Tibial nerve (tissue), 4 donors: ENCODE data around the gene BCL3. TPM values are rescaled to one million over a fixed set of nuclear protein-coding genes. Genes with fewer than 3 reads are reported as not detected.

ENCODE experiments used
- DNase-seq, 2 donors: peaks; one replicate each; pipeline ENCODE4 v3.0.0-alpha.2; 2019; ENCODE audit warnings: low spot score in 2 of 2
- H3K27ac ChIP-seq, 4 donors: fragments of 200-600 bp; sonication (generic) in 3 of 4; one replicate each; pipeline ENCODE4 v1.5.1; 2017 to 2019; ENCODE audit warnings: mild to moderate bottlenecking in 1 of 4
- H3K27me3 ChIP-seq, 2 donors: fragments of 200-600 bp; sonication (generic) in 1 of 2; one replicate each; pipeline versions ENCODE4 v1.5.1 to v1.6.0; 2017 to 2019
- H3K36me3 ChIP-seq, 3 donors: fragments of 200-600 bp; sonication (generic); one replicate each; pipeline ENCODE4 v1.5.1; 2018 to 2019
- H3K4me1 ChIP-seq, 4 donors: fragments of 200-600 bp; sonication (generic) in 3 of 4; one replicate each; pipeline ENCODE4 v1.5.1; 2017 to 2019
- H3K4me3 ChIP-seq, 4 donors: fragments of 200-600 bp; sonication (generic) in 3 of 4; one replicate each; pipeline ENCODE4 v1.5.1; 2017 to 2019; ENCODE audit warnings: mild to moderate bottlenecking in 1 of 4, moderate library complexity in 1 of 4
- H3K9me3 ChIP-seq, 4 donors: fragments of 200-600 bp; sonication (generic) in 3 of 4; one replicate each; pipeline ENCODE4 v1.5.1; 2017 to 2019
- EP300 ChIP-seq, 2 donors: sonication (generic); formaldehyde crosslinking; IDR thresholded peaks; one replicate each; pipeline ENCODE4 v1.6.1; 2017; ENCODE audit warnings: antibody characterized with exemption in 2 of 2, mild to moderate bottlenecking in 1 of 2
- POLR2A ChIP-seq, 2 donors: fragments of 450-650 bp; IDR thresholded peaks; one replicate each; pipeline ENCODE4 v1.6.1; 2017; ENCODE audit warnings: antibody characterized with exemption in 2 of 2, mild to moderate bottlenecking in 2 of 2, moderate library complexity in 2 of 2
- WGBS, 2 donors: methylation state at CpG; one replicate each; pipeline ENCODE4 v1.1.5; 2018; 5-methylcytosine and 5-hydroxymethylcytosine counted together
- total RNA-seq, 4 donors: library from RNA; depleted of rRNA; stranded (reverse); fragments of >200 nt; gene quantifications; one replicate each; pipeline ENCODE4 v1.1.0, GENCODE V29; 2016
- TF ChIP-seq, protein P1 (sequence below), 5 experiments: fragments of 200-600 bp in 3 of 5; fragments of 450-650 bp in 2 of 5; sonication (generic) in 3 of 5; IDR thresholded peaks; one replicate each; pipeline ENCODE4 v1.5.1; 2016 to 2019; ENCODE audit warnings: antibody characterized with exemption in 5 of 5, mild to moderate bottlenecking in 3 of 5, moderate library complexity in 2 of 5

Gene BCL3
- total RNA-seq, 4 donors from 2014 or later: 10.3 to 37.8 (median 18.0) TPM

DNA sequence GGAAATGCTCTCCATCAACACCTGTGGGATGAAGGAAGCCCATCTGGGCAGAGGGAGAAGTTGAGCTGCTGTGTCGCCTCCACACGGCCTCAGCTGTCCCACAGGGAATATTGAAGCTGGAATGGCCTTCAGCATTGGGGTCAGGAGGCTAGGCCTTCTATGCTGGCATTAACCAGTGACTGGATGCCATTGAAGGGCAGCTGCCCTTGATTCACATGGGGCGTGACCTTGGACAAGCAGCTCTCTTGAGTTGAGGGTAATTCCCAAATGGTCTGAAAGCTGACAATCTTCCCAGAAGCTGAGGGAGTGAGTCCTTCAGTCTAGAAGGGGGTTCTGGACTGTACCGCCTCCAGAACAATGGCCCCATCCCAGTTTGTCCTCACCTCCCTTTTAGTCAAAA is 6.7 kb downstream of the BCL3 start:
- H3K27me3 ChIP-seq: no peaks in the 10 kb centered on the region
- peaks cover 0 to 36% (median 0%) of the 10 kb centered on the region in 3 donors for H3K36me3 ChIP-seq
- H3K9me3 ChIP-seq: no peaks in the 10 kb centered on the region
- H3K4me3 ChIP-seq: no peak overlapping the region
- H3K27ac ChIP-seq: peak overlapping the region in 3 of 4 donors; percentile 85 to 94 (median 90)
- H3K4me1 ChIP-seq: peaks cover 5 to 95% (median 78%) of the 10 kb centered on the region in 4 donors
- WGBS, 2 donors: 34 to 50% methylated on average over 4 of the region's 4 CpGs
- no peak for DNase-seq
- TF ChIP-seq, protein P1, sequence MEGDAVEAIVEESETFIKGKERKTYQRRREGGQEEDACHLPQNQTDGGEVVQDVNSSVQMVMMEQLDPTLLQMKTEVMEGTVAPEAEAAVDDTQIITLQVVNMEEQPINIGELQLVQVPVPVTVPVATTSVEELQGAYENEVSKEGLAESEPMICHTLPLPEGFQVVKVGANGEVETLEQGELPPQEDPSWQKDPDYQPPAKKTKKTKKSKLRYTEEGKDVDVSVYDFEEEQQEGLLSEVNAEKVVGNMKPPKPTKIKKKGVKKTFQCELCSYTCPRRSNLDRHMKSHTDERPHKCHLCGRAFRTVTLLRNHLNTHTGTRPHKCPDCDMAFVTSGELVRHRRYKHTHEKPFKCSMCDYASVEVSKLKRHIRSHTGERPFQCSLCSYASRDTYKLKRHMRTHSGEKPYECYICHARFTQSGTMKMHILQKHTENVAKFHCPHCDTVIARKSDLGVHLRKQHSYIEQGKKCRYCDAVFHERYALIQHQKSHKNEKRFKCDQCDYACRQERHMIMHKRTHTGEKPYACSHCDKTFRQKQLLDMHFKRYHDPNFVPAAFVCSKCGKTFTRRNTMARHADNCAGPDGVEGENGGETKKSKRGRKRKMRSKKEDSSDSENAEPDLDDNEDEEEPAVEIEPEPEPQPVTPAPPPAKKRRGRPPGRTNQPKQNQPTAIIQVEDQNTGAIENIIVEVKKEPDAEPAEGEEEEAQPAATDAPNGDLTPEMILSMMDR (IDR thresholded peaks at IDR 0.05): no peak
- TF ChIP-seq POLR2A (IDR thresholded peaks at IDR 0.05): no peak
- TF ChIP-seq EP300 (IDR thresholded peaks at IDR 0.05): no peak

DNA sequence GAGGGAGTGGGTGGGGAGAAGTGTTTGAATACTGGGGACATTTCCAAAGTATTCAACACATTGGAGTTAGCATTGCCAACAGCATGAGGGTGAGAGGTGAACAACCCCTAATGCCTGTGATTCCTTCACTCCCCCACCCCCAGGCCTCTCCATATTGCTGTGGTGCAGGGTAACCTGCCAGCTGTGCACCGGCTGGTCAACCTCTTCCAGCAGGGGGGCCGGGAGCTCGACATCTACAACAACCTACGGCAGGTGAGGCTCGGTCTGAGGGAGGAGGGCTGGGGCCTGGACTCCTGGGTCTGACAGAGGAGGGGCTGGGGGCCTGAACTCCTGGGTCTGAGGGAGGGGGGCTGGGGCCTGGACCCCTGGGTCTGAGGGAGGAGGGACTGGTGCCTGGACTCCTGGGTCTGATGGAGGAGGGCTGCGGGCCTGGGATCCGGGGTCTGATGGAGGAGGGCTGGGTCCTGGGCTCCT is 7.6 kb downstream of the BCL3 start:
- TF ChIP-seq POLR2A (IDR thresholded peaks at IDR 0.05) (no peak), EP300 (IDR thresholded peaks at IDR 0.05) (no peak)
- TF ChIP-seq, protein P1 (IDR thresholded peaks at IDR 0.05): no peak
- DNase-seq: no peak
- Histone ChIP-seq H3K4me1 (peaks cover 5 to 90% (median 70%) of the 10 kb centered on the region in 4 donors), H3K4me3 (no peak overlapping the region), H3K36me3 (peaks cover 0 to 40% (median 0%) of the 10 kb centered on the region in 3 donors), H3K27ac (peak overlapping the region in 3 of 4 donors; percentile 85 to 94 (median 90)), H3K9me3 (no peaks in the 10 kb centered on the region), H3K27me3 (no peaks in the 10 kb centered on the region)
- WGBS, 2 donors: 73 to 81% methylated on average over 7 of the region's 7 CpGs

DNA sequence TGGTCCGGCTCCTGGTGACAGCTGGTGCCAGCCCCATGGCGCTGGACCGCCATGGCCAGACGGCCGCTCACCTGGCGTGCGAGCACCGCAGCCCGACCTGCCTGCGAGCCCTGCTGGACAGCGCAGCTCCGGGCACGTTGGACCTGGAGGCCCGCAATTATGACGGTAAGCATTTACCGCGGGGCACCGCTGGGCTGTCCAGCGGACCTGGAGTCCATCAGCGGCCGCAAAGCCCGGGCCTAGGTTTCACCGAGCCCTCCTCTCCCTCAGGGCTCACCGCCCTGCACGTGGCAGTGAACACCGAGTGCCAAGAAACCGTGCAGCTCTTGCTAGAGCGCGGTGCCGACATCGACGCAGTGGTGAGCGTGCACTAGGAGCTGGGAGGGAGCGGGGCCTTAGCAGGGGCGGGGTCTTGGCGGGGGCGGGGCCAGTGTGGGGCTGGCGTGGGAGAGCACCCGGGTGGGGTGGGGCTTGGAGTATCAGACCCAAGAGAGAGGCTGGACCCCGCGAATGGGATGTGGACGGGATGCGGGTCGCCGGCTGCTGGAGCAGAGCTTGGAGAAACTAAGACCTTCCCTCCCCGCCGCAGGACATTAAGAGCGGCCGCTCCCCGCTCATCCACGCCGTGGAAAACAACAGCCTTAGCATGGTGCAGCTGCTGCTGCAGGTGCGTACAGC is 8.7 kb downstream of the BCL3 start:
- Histone ChIP-seq H3K27me3 (no peaks in the 10 kb centered on the region), H3K4me1 (peaks cover 5 to 79% (median 59%) of the 10 kb centered on the region in 4 donors), H3K9me3 (no peaks in the 10 kb centered on the region), H3K36me3 (peaks cover 0 to 38% (median 0%) of the 10 kb centered on the region in 3 donors), H3K27ac (peak overlapping the region; percentile 69 to 94 (median 88)), H3K4me3 (peak overlapping the region; percentile 37 to 59 (median 45))
- WGBS, 2 donors: 18 to 35% methylated on average over 20 to 24 of the region's 53 CpGs
- TF ChIP-seq EP300 (IDR thresholded peaks at IDR 0.05) (peak in 1 of 2 donors; percentile 65), POLR2A (IDR thresholded peaks at IDR 0.05) (no peak)
- peak; percentile 60 to 61 for DNase-seq

DNA sequence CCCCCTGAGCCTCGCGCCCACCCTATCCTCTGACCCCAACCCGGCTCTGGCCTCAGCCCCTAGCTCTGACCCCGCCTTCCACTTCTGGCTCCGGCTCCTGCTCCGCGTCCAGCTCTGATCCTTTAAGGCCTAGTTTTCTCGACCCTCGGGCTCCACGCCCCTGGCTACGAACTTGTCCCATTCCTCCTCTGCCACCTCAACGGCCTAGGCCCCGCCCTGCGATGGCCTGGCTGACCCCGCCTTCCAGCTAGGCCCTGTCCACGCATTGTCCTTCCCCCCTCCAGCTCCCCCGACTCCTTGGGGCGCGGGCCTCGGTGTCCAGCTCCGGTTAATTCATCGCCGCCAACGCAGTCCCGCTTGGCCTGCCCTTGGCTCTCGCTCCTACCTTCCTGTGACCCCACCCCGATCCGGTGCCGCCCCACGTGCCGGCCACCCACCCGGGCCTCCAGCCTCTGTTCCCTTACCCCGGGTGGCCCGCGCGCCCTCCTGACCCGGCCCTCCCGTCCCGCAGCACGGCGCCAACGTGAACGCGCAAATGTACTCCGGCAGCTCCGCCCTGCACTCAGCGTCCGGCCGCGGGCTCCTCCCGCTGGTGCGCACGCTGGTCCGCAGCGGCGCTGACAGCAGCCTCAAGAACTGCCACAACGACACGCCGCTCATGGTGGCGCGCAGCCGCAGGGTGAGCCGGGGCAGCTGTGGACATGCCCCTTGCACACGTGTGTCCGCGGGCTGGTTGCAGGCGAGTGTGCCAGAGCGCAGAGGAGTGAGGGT is 9.4 kb downstream of the BCL3 start:
- WGBS, 2 donors: 26 to 33% methylated on average over 51 to 64 of the region's 68 CpGs
- H3K27me3 ChIP-seq: no peaks in the 10 kb centered on the region
- peak overlapping the region; percentile 69 to 94 (median 88) for H3K27ac ChIP-seq
- H3K4me1 ChIP-seq: peaks cover 5 to 72% (median 52%) of the 10 kb centered on the region in 4 donors
- DNase-seq: peak; percentile 62 to 69
- TF ChIP-seq POLR2A (IDR thresholded peaks at IDR 0.05) (peak in 1 of 2 donors; percentile 26), EP300 (IDR thresholded peaks at IDR 0.05) (peak; percentile 13 to 74)
- TF ChIP-seq, protein P1 (IDR thresholded peaks at IDR 0.05): peak in 3 of 5 experiments; percentile 11 to 55 (median 20)
- peaks cover 0 to 32% (median 0%) of the 10 kb centered on the region in 3 donors for H3K36me3 ChIP-seq
- peak overlapping the region; percentile 37 to 59 (median 45) for H3K4me3 ChIP-seq
- no peaks in the 10 kb centered on the region for H3K9me3 ChIP-seq

DNA sequence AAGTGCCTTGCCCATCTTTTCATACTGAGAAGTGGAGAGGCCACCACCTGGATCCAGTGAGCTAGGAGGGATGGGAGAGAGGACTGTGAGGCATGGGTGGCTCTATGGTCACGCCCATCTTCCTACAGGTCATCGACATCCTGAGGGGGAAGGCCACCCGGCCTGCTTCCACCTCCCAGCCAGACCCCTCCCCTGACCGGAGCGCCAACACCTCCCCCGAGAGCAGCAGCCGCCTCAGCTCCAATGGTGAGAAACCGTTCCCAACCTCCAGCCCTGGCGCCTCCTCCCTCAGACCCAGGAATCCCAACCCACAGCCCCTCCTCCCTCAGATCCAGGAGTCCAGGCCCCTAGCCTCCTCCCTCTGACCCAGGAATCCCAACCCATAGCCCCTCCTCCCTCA is 10.1 kb downstream of the BCL3 start:
- peak overlapping the region; percentile 37 to 59 (median 45) for H3K4me3 ChIP-seq

More for the DNA sequence above, 10.1 kb downstream of the BCL3 start:
- no peak for DNase-seq
- 38 to 50% methylated on average over 9 of the region's 9 CpGs for WGBS, 2 donors
- Histone ChIP-seq H3K36me3 (peaks cover 0 to 32% (median 0%) of the 10 kb centered on the region in 3 donors), H3K9me3 (no peaks in the 10 kb centered on the region), H3K27me3 (no peaks in the 10 kb centered on the region), H3K4me1 (peaks cover 5 to 65% (median 46%) of the 10 kb centered on the region in 4 donors), H3K27ac (peak overlapping the region; percentile 69 to 94 (median 88))
- TF ChIP-seq, protein P1 (IDR thresholded peaks at IDR 0.05): no peak
- no peak for TF ChIP-seq POLR2A (IDR thresholded peaks at IDR 0.05)
- TF ChIP-seq EP300 (IDR thresholded peaks at IDR 0.05): no peak
